B cell (primary cell): ENCODE results near the gene DPAGT1. TPM values are rescaled to one million over a fixed set of nuclear protein-coding genes. Genes with fewer than 3 reads are reported as not detected.

ENCODE experiments used
- ATAC-seq: fragments of 200-7000 bp; cut with Tn5 transposase; one replicate; pipeline ENCODE4 v1.10.0; 2021; ENCODE audit warnings: low read depth, mild to moderate bottlenecking, moderate number of reproducible peaks, moderate library complexity
- CTCF ChIA-PET: fragments of 350-600 bp; sonication (Branson Sonifier 250); formaldehyde crosslinking; loops from one replicate; lab custom pipeline; 2021; ENCODE audit warnings: antibody characterized with exemption, inconsistent platforms; lab: Charles Lee
- POLR2A ChIA-PET: fragments of 350-600 bp; sonication (Branson Sonifier 250); formaldehyde crosslinking; loops from one replicate; lab custom pipeline; 2021; ENCODE audit warnings: antibody characterized with exemption; lab: Charles Lee
- DNase-seq: peaks from one replicate; pipeline ENCODE4 v3.0.0; 2013
- H2AFZ ChIP-seq: 2 replicates; pipeline ENCODE4 v1.6.1; 2012; ENCODE audit warnings: mild to moderate bottlenecking, low read depth, low read length; ENCODE audit not compliant: insufficient read depth, poor library complexity, severe bottlenecking
- H3K27ac ChIP-seq, 2 donors: 1 replicate in 1 of 2; 2 replicates in 1 of 2; pipeline ENCODE4 v1.5.1; 2012 to 2013; ENCODE audit warnings: low read length in 2 of 2, mild to moderate bottlenecking in 2 of 2, moderate library complexity in 1 of 2
- H3K27me3 ChIP-seq, 4 experiments: fragments of 200-600 bp in 1 of 4; sonication (generic) in 1 of 4; replicated peaks in 1 of 4; 1 replicate in 2 of 4; 2 replicates in 2 of 4; pipeline versions ENCODE4 v1.6.1 to v1.7.0; 2013 to 2016; ENCODE audit warnings: low read length in 3 of 4, mild to moderate bottlenecking in 2 of 4, mixed read lengths in 1 of 4, moderate library complexity in 1 of 4; ENCODE audit not compliant: insufficient read depth in 4 of 4, control insufficient read depth in 3 of 4; ENCODE audit errors: control extremely low read depth in 1 of 4
- H3K36me3 ChIP-seq, 2 experiments: replicated peaks in 1 of 2; 1 replicate in 1 of 2; 2 replicates in 1 of 2; pipeline versions ENCODE4 v1.6.1 to v1.7.1; 2013; ENCODE audit warnings: low read length in 1 of 2; ENCODE audit not compliant: insufficient read depth in 2 of 2, control insufficient read depth in 1 of 2; ENCODE audit errors: control extremely low read depth in 1 of 2, extremely low read depth in 1 of 2
- H3K4me1 ChIP-seq, 2 donors: fragments of 200-600 bp in 1 of 2; sonication (generic) in 1 of 2; 1 replicate in 1 of 2; 2 replicates in 1 of 2; pipeline versions ENCODE4 v1.5.1 to v1.6.1; 2013 to 2017; ENCODE audit warnings: low read length in 2 of 2; ENCODE audit not compliant: control insufficient read depth in 2 of 2, insufficient read depth in 2 of 2
- H3K4me2 ChIP-seq: replicated peaks from 2 replicates; pipeline ENCODE3; 2012; ENCODE audit warnings: mild to moderate bottlenecking, low read depth, low read length; ENCODE audit not compliant: poor library complexity, severe bottlenecking
- H3K4me3 ChIP-seq, 5 experiments: fragments of 200-600 bp in 1 of 5; sonication (generic) in 1 of 5; 1 replicate in 3 of 5; 2 replicates in 2 of 5; pipeline versions ENCODE4 v1.5.1 to v1.7.0; 2011 to 2016; ENCODE audit warnings: low read length in 4 of 5, mild to moderate bottlenecking in 4 of 5, low read depth in 2 of 5, control low read depth in 1 of 5, moderate library complexity in 1 of 5; ENCODE audit not compliant: insufficient read depth in 1 of 5; ENCODE audit errors: control extremely low read depth in 1 of 5, extremely low read depth in 1 of 5
- H3K79me2 ChIP-seq: fragments of 200-600 bp; sonication (generic); one replicate; pipeline ENCODE4 v1.6.0; 2016; ENCODE audit warnings: low read length; ENCODE audit not compliant: control insufficient read depth, insufficient read depth
- H3K9ac ChIP-seq: fragments of 200-600 bp; sonication (generic); 2 replicates; pipeline ENCODE4 v1.6.1; 2017; ENCODE audit warnings: mild to moderate bottlenecking, low read length, moderate library complexity
- H3K9me3 ChIP-seq, 3 donors: one replicate each; pipeline versions ENCODE4 v1.6.1 to v1.7.1; 2013; ENCODE audit warnings: low read length in 2 of 3; ENCODE audit not compliant: control insufficient read depth in 2 of 3, insufficient read depth in 1 of 3; ENCODE audit errors: control extremely low read depth in 1 of 3
- H4K20me1 ChIP-seq: 2 replicates; pipeline ENCODE4 v1.6.0; 2012; ENCODE audit warnings: mild to moderate bottlenecking, low read length; ENCODE audit not compliant: insufficient read depth, control insufficient read depth, poor library complexity, severe bottlenecking
- H3K27ac Mint-ChIP-seq: one replicate; pipeline ENCODE4 v1.8.0; 2021; ENCODE audit warnings: mixed read lengths
- H3K27me3 Mint-ChIP-seq: one replicate; pipeline ENCODE4 v1.8.0; 2021; ENCODE audit warnings: mixed read lengths
- H3K4me1 Mint-ChIP-seq: one replicate; pipeline ENCODE4 v1.8.0; 2021; ENCODE audit warnings: mixed read lengths
- H3K4me3 Mint-ChIP-seq: one replicate; pipeline ENCODE4 v1.8.0; 2021; ENCODE audit warnings: mixed read lengths
- H3K9me3 Mint-ChIP-seq: one replicate; pipeline ENCODE4 v1.8.0; 2022; ENCODE audit warnings: mixed read lengths; ENCODE audit not compliant: insufficient read depth
- CTCF ChIP-seq: fragments of 200-600 bp; IDR thresholded peaks from one replicate; pipeline ENCODE4 v1.8.0; 2022; ENCODE audit warnings: antibody characterized with exemption, mild to moderate bottlenecking
- EZH2 ChIP-seq: IDR thresholded peaks from 2 replicates; pipeline ENCODE4 v1.6.1; 2012; ENCODE audit warnings: borderline replicate concordance, low read depth, mild to moderate bottlenecking, moderate library complexity, low read length; ENCODE audit not compliant: insufficient read depth, poor library complexity, severe bottlenecking
- WGBS: methylation state at CpG from one replicate; pipeline ENCODE4 v1.1.5; 2013; ENCODE audit warnings: missing lambda C conversion rate; ENCODE audit not compliant: insufficient coverage; 5-methylcytosine and 5-hydroxymethylcytosine counted together
- intact Hi-C: fragments of 100-400 bp; cut with micrococcal nuclease; formaldehyde crosslinking; loops from one replicate; pipeline ENCODE4 v1.10.0; 2022
- polyA plus RNA-seq: library from polyadenylated mRNA; depleted of rRNA; stranded (reverse); fragments of >200 nt; gene quantifications from 2 replicates; pipeline ENCODE4 v1.2.3, GENCODE V29; 2012
- total RNA-seq, 2 donors: library from RNA; stranded (reverse); fragments of 120-200 nt in 1 of 2; gene quantifications; 1 replicate in 1 of 2; 2 replicates in 1 of 2; pipeline versions ENCODE4 v1.2.3 to v1.2.4, GENCODE V29; 2013 to 2022

The DPAGT1 gene
- total and polyA plus RNA-seq, 2 donors (not counting 1 experiment from before 2014, with no cell fraction given) = 38.3 to 64.3 TPM

DNA sequence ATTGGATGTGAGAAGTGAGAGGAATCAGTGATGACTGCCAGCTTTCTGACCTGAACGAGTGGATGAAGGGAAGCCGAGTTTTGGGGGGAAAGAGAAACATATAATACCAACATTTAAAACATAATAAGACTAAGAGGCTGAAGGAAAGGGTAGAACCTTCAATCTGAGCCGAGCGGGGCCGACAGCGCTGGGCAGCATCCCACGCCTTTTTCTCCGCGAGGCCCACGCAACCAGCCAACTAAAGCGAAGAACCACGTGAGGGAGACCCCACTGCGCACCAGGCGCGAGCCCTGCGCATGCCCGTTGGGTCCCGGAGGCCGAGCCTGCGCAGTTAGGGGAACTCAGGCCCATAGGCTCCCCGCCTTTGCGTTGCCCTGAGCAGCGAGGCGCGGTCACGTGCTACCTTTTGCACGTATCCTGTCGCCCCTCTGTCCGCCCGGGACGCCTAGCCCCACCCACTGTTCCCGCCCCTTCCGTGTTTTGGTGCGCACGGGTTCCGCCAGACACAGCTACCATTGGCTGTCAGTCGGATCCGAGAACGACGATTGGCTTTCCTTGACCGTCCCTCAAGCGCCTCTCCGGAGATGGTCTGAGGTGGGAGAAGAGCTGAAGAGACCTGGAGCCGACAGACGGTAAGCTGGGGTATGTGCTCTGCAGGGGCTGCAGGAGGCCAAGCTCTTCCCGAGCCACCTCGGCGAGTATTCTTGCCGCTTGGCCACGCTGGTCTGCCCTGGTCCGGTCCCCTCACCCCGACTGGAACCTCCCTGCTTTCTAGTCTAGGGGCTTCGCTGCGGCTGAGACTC lies 19.6 kb upstream of the DPAGT1 start, which contains the start of gene HINFP:
TSS of gene HINFP (plus strand) at position 573 of the 803 bp plus-strand sequence. CDS start 5,365 bp downstream, outside the sequence.
- peak within 1 kb of the TSS; percentile 97 for H2AFZ ChIP-seq
- peak within 1 kb of the TSS; percentile 76 for H3K4me2 ChIP-seq
- under 1% methylated on average over 52 of the region's 54 CpGs for WGBS
- H3K36me3 ChIP-seq = peaks cover 0 to 12% of the 10 kb centered on the region in 2 experiments
- peaks cover 10% of the 10 kb centered on the region for H4K20me1 ChIP-seq
- ChIA-PET POLR2A (interaction anchor here (0.5 to 1.9 kb wide), 10 partner anchors 9 to 229 kb away, joined by 3 to 11 read pairs (median 6); partner anchors contain the start of genes C2CD2L, DPAGT1 and NLRX1), CTCF (interaction anchor here (0.5 to 2.1 kb wide), 7 partner anchors 12 to 363 kb away, joined by 3 to 8 read pairs (median 4); partner anchors contain the start of genes CBL and VPS11)
- peaks cover 15 to 17% of the 10 kb centered on the region in 2 donors for H3K4me1 ChIP-seq
- Mint-ChIP-seq H3K4me3 (peak within 1 kb of the TSS; percentile 87), H3K9me3 (no peaks in the 10 kb centered on the region), H3K27ac (peak within 1 kb of the TSS; percentile 90), H3K27me3 (no peaks in the 10 kb centered on the region), H3K4me1 (peaks cover 26% of the 10 kb centered on the region)
- no peaks in the 10 kb centered on the region for H3K9me3 ChIP-seq
- peaks cover 45% of the 10 kb centered on the region for H3K79me2 ChIP-seq
- H3K9ac ChIP-seq = peak within 1 kb of the TSS; percentile 89
- H3K4me3 ChIP-seq = peak within 1 kb of the TSS; percentile 91 to 97 (median 95)
- TF ChIP-seq EZH2 (no peak), CTCF (no peak)
- no peaks in the 10 kb centered on the region for H3K27me3 ChIP-seq
- ATAC-seq = peak; percentile 98
- DNase-seq = peak; percentile 99
- H3K27ac ChIP-seq = peak within 1 kb of the TSS; percentile 72 to 90
- intact Hi-C loops = loop anchor here (1.0 kb wide), 10 partner anchors 14 to 330 kb away; partner anchors contain the start of genes C2CD2L, DDX6, DPAGT1 and HMBS
